ENCODE data around the gene FAM229B.
"Not testable (repeated sequence)": the region's sequence is repeated elsewhere in the genome, so short reads cannot be mapped to it uniquely, and the experiment has no call there.

FAM229B gene

DNA sequence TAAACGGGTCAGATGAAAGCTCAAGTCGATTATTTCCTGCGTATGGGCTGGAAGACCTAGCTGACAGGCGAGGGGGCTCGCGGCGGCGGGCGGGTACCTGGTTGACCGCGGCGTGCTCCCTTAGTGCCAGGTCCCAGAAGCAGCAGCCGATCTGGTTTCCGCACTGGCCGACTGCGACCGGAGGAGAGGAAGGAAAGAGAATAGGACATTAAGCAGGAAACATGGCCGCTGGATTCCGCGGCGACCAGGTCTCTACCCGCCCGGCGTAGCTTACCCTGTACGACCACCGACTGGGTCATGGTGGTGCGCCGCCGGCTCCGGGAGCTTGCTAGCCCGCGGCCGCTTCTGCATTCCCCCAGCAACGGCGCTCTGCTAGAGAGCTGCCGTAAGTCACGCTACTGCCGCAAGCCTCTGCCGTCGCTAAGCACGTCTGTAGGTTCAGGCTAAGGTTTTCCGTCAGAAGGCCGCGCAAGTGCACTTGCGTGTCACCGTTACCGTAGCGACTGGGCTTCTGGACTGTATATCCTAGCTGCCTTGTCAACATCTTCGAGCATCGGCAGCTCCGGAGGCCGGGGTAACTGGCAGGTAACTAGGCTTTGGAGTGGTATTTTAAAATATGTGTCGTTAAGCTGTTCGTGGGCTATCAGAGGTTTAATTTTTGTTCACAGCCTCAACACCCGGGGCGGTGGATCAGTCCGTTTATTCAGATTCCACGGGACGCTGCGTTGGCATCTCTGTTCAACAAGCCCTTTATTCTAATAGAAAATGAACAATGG is at the start of gene FAM229B, which contains the start of gene TUBE1:
Gene FAM229B, plus strand, starts transcription at position 456 of the 776 bp plus-strand sequence. CDS start 11,693 bp downstream, outside the sequence.
Gene TUBE1, minus strand, starts transcription at position 347 of the 776 bp plus-strand sequence. Its CDS starts 48 bp downstream, at position 299.
- in situ Hi-C loops (cut with HindIII; ENCODE audit: low sequenced_read_pairs): no loop called here

DNA sequence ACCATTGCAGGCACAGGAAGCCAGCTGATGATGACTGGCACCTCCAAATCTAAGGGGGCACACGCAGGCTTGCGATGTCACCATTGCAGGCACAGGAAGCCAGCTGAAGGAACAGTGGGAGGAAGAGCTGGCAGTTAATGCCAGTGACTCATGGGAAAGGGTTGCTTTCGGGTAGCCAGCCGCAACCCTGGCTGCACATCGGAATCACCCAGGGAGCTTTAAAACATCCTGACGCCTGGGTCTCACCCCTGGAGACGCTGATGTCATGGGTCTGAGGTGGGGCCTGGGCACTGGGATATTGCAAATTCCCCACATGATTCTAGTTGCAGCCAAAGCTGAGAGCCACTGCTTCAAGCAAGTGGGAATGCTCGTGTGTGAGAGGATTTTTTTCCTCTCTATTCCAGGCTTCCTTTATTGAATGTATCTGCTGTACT is 49.6 kb upstream of the FAM229B start:
- in situ Hi-C loops (cut with HindIII; ENCODE audit: low sequenced_read_pairs): no loop called here

DNA sequence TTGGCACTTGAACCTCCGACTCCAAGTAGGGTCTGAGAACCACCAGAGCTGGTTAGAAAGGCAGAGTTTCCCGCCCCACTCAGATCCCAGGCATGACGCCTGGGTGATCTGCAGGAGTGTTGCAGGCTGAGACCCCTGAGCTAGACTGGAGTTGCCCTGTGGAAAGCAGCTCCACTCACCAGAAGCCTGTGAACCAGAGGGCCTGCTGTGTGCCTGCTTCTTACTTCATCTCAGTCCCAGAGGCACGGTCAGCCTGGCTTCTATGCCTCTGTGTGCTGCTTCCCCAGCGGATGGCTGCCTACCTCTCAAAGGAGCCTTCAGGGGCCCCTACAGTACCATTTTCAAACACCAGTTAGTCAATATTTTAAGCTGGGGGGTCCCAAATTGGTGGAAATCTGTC is 49.1 kb upstream of the FAM229B start:
- in situ Hi-C loops (cut with HindIII; ENCODE audit: low sequenced_read_pairs): no loop called here

GRCh38 chr6:112038756-112039430 is 48.5 kb upstream of the FAM229B start:
- in situ Hi-C loops (cut with HindIII; ENCODE audit: low sequenced_read_pairs): no loop called here

DNA sequence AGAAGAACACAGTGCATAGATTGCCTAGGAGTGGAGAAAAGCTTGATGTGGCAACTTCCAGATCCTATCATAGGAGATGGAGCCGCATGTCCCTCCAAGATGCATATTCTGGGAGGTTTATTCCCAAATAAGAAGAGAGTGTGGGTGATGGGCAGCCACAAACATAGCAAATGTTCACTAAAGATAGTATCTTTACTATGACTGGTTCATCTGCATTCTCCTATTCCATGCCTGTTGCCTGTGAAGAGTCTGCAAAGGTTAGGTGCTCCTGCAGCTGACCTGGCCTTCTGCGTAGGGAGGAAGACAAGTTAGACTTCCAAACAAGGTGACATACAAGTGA is 48.0 kb upstream of the FAM229B start:
- in situ Hi-C loops (cut with HindIII; ENCODE audit: low sequenced_read_pairs): no loop called here

DNA sequence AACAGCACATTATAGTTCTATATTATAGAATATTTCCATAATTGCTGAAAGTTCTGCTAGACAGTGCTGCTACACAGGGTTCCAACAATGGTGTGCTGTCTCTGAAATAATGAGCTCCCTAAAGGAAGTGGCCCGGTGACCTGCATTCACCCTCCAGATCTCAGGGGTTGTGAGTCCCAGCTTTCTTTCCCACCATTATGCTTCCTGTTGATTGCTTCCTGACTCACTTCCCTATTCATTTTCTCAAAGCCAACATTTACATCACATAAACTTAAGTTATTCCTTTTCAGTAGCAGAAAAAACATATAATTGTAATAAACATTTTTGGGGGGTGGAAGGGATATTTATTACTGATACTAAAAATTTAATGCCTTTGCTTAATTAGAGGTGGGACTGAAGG is 46.4 kb upstream of the FAM229B start:
- in situ Hi-C loops (cut with HindIII; ENCODE audit: low sequenced_read_pairs): no loop called here

GRCh38 chr6:112041535-112041934 is 45.9 kb upstream of the FAM229B start:
- in situ Hi-C loops (cut with HindIII; ENCODE audit: low sequenced_read_pairs): no loop called here

DNA sequence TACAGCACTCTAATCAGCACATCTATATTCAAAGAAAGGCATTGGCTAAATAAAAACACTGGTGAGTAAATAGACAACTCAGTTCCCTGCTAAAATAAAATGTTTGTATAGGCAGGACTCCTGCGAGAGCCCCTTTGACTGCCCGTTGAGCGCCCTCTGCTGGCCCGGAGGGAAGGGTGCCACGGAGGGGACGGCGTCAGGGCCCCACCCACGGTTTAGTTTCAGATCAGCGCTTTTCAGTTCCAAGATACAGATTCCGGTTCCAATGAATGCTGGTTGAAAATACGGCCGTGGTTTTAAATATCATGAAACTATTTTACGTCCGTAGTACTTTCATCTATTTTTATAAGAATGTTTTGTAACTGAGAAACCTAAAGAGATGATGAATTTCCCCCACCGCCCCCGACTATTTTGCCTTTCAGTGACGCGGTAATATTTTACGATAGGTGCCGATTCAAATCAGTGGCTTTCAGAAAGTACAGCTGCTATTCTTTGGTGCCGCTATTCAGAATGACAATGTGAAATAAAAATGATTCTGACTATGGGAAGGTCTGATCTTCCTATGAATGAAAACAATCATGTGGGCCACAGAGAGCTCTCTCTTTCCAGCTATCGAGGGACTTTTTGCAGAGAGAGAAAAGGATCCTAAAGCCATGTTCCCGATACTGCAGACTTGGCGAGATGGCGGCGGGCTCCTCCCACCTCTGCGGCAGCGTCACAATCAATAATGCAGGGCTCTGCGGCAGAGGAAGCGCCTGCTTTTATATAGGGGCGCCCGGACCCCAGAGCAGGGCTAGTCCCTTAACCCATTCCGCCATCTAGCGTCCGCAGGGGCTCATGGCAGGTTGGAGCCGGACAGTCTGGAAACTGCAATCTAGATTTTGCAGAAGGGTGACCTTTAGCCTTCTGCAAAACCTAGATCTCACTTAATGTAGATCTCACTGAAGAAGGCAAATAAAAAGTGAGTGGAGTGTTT is 44.1 kb upstream of the FAM229B start:
- in situ Hi-C loops (cut with HindIII; ENCODE audit: low sequenced_read_pairs): no loop called here

- in situ Hi-C loops (cut with HindIII; ENCODE audit: low sequenced_read_pairs): no loop called here
Measured at GRCh38 chr6:112044196-112044595, 43.2 kb upstream of the FAM229B start.

GRCh38 chr6:112044856-112045255 is 42.5 kb upstream of the FAM229B start:
- in situ Hi-C loops (cut with HindIII; ENCODE audit: low sequenced_read_pairs): no loop called here

DNA sequence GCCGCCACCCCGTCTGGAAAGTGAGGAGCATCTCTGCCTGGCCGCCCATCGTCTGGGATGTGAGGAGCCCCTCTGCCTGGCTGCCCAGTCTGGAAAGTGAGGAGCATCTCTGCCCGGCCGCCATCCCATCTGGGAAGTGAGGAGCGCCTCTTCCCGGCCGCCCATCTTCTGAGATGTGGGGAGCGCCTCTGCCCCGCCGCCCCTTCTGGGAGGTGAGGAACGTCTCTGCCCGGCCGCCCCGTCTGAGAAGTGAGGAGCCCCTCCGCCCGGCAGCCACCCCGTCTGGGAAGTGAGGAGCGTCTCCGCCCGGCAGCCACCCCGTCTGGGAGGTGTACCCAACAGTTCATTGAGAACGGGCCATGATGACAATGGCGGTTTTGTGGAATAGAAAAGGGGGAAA is 39.9 kb upstream of the FAM229B start:
- in situ Hi-C loops (cut with HindIII; ENCODE audit: low sequenced_read_pairs): not testable (repeated sequence)

- in situ Hi-C loops (cut with HindIII; ENCODE audit: low sequenced_read_pairs): no loop called here
Measured at GRCh38 chr6:112049026-112049799, 38.2 kb upstream of the FAM229B start.

- in situ Hi-C loops (cut with HindIII; ENCODE audit: low sequenced_read_pairs): no loop called here
Measured at GRCh38 chr6:112049996-112050395, 37.4 kb upstream of the FAM229B start.

- in situ Hi-C loops (cut with HindIII; ENCODE audit: low sequenced_read_pairs): no loop called here
Measured at GRCh38 chr6:112050429-112050828, 37.0 kb upstream of the FAM229B start.

DNA sequence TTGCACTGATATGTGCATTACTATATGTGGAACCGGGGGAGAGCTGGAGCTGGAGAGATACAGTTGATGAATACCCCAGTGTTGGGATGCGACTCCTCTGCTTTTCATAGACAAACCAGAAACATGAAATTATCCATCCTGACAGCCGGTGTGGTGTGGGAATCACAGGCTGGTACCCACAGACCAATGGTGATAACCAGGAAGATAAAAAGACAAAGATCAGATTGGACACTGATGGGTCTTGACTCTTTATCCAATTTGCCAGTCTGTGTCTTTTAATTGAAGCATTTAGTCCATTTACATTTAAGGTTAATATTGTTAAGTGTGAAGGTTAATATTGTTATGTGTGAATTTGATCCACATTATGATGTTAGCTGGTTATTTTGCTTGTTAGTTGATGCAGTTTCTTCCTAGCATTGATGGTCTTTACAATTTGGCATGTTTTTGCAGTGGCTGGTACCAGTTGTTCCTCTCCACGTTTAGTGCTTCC is 36.1 kb upstream of the FAM229B start:
- in situ Hi-C loops (cut with HindIII; ENCODE audit: low sequenced_read_pairs): not testable (repeated sequence)

DNA sequence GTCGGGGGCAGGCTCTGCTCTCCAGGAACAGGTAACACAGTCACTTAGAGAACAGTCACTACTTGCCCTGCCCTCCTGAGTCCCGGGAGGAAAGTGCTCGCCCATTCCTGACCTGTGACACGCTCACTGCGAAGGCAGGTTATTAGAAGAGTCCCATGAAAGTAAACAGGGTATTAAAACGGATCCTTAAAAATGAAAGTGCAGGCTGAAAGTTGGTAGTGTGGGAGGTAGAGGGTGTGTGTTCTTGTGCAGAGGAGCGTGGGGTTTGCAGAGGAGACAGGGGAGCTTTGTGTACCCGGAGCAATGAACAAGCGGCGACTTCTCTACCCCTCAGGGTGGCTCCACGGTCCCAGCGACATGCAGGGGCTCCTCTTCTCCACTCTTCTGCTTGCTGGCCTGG is 33.4 kb upstream of the FAM229B start, which contains the start of gene CCN6:
Gene CCN6, plus strand, starts transcription at position 104 of the 400 bp plus-strand sequence. Its CDS starts 254 bp downstream, at position 358.
- in situ Hi-C loops (cut with HindIII; ENCODE audit: low sequenced_read_pairs): no loop called here

- in situ Hi-C loops (cut with HindIII; ENCODE audit: low sequenced_read_pairs): no loop called here
Measured at GRCh38 chr6:112054555-112055190, 32.7 kb upstream of the FAM229B start.

DNA sequence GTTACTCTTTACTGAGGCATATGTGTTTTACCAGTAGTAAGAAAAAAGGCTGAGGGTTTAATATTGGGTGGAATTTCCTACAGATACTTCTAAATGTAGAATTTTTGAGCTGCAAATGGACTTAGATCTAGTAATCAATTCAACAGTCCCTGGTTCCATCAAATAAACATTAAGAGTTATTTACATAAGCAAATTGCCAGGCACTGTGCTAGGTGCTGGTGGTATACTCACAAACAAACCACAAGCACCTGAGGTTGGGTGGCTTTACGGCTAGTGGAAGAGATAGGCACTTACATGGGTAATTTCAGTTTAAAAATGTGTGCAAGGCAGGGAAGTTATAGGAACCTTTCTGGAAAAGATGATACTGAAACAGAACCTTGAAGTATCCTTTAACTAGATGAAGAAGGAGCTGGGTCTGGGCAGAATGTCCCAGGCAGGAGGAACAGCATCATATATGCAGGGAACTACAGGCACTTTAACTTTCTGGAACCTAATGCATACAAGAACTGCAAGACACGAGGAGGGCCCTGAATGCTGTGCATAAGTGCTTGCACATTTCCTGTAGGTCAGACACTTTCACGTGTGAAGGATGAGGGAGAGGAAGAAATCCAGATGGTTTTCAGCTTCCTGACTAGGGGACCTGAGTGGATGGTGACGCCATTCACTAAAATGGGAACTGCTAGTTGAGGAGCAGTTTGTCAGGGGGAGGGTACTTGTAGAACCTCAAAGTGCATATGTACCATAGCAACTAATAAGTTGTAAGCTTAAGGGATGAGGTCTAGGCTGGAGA is 29.0 kb upstream of the FAM229B start:
- in situ Hi-C loops (cut with HindIII; ENCODE audit: low sequenced_read_pairs): no loop called here

- in situ Hi-C loops (cut with HindIII; ENCODE audit: low sequenced_read_pairs): no loop called here
Measured at GRCh38 chr6:112061605-112062004, 25.8 kb upstream of the FAM229B start.

All from endothelial cell of hepatic sinusoid (primary cell).